WTC11 (cell line): ENCODE results near the gene RAB5IF. TPM values are rescaled to one million over a fixed set of nuclear protein-coding genes. Genes with fewer than 3 reads are reported as not detected.
"Not testable (repeated sequence)": the region's sequence is repeated elsewhere in the genome, so short reads cannot be mapped to it uniquely, and the experiment has no call there.

Experiments used
- ATAC-seq: fragments of 200-7000 bp; cut with Tn5 transposase; 2 replicates; pipeline ENCODE4 v1.10.0; 2021; ENCODE audit warnings: mild to moderate bottlenecking, moderate library complexity
- CTCF ChIA-PET: fragments of 300-600 bp; sonication (Branson Sonifier 250); formaldehyde crosslinking; loops from one replicate; lab custom pipeline; 2021; ENCODE audit warnings: antibody characterized with exemption; lab: Charles Lee
- POLR2A ChIA-PET: fragments of 350-600 bp; sonication (Branson Sonifier 250); formaldehyde crosslinking; loops from one replicate; lab custom pipeline; 2021; ENCODE audit warnings: antibody characterized with exemption; lab: Charles Lee
- DNase-seq: peaks from one replicate; pipeline ENCODE4 v3.0.0; 2021; ENCODE audit warnings: low spot score
- H3K27ac Mint-ChIP-seq: 2 replicates; pipeline ENCODE4 v1.8.0; 2021; ENCODE audit warnings: mixed read lengths
- H3K27me3 Mint-ChIP-seq: 2 replicates; pipeline ENCODE4 v1.8.0; 2021; ENCODE audit warnings: low read depth, mild to moderate bottlenecking, moderate library complexity, mixed read lengths
- H3K36me3 Mint-ChIP-seq: 2 replicates; pipeline ENCODE4 v1.8.0; 2021; ENCODE audit warnings: mixed read lengths
- H3K4me1 Mint-ChIP-seq: 2 replicates; pipeline ENCODE4 v1.8.0; 2022; ENCODE audit warnings: mixed read lengths
- H3K4me3 Mint-ChIP-seq: 2 replicates; pipeline ENCODE4 v1.8.0; 2021; ENCODE audit warnings: mild to moderate bottlenecking, moderate library complexity, mixed read lengths
- H3K9me3 Mint-ChIP-seq: 2 replicates; pipeline ENCODE4 v1.8.0; 2021; ENCODE audit warnings: mixed read lengths
- ATF3 ChIP-seq: sonication (generic); formaldehyde crosslinking; conservative IDR thresholded peaks from 2 replicates; pipeline ENCODE4 v1.8.1; 2022; ENCODE audit warnings: mild to moderate bottlenecking, missing genetic modification reagents
- ERG ChIP-seq: fragments of 250-450 bp; sonication (Bioruptor Pico); IDR thresholded peaks from 2 replicates; pipeline ENCODE4 v1.8.0; 2021; ENCODE audit warnings: mild to moderate bottlenecking
- ETV6 ChIP-seq: sonication (generic); formaldehyde crosslinking; IDR thresholded peaks from 2 replicates; pipeline ENCODE4 v1.8.1; 2022; ENCODE audit warnings: mild to moderate bottlenecking, missing genetic modification reagents
- GABPB1 ChIP-seq: sonication (generic); formaldehyde crosslinking; IDR thresholded peaks from 2 replicates; pipeline ENCODE4 v1.8.1; 2023; ENCODE audit warnings: mild to moderate bottlenecking, missing genetic modification reagents
- HMGA2 ChIP-seq: fragments of 250-450 bp; sonication (Bioruptor Pico); IDR thresholded peaks from 2 replicates; pipeline ENCODE4 v1.4.0; 2021; ENCODE audit warnings: mild to moderate bottlenecking, moderate library complexity
- IRF2 ChIP-seq: sonication (generic); formaldehyde crosslinking; IDR thresholded peaks from 2 replicates; pipeline ENCODE4 v1.8.0; 2022; ENCODE audit warnings: low read depth, missing genetic modification reagents, borderline replicate concordance
- MXD4 ChIP-seq: fragments of 250-450 bp; sonication (Bioruptor Pico); IDR thresholded peaks from 2 replicates; pipeline ENCODE4 v1.8.0; 2021; ENCODE audit warnings: mild to moderate bottlenecking, moderate library complexity, borderline replicate concordance
- NFATC4 ChIP-seq: fragments of 250-450 bp; sonication (Bioruptor Pico); IDR thresholded peaks from 2 replicates; pipeline ENCODE4 v1.9.0; 2021; ENCODE audit warnings: mild to moderate bottlenecking
- NFYB ChIP-seq: sonication (generic); formaldehyde crosslinking; conservative IDR thresholded peaks from 2 replicates; pipeline ENCODE4 v1.8.0; 2022; ENCODE audit warnings: low read depth, missing genetic modification reagents
- NR3C1 ChIP-seq: sonication (generic); formaldehyde crosslinking; conservative IDR thresholded peaks from 2 replicates; pipeline ENCODE4 v1.8.1; 2023; ENCODE audit warnings: low read depth, mild to moderate bottlenecking, missing genetic modification reagents
- OVOL2 ChIP-seq: fragments of 250-450 bp; sonication (Bioruptor Pico); IDR thresholded peaks from 2 replicates; pipeline ENCODE4 v1.9.0; 2021; ENCODE audit warnings: mild to moderate bottlenecking, borderline replicate concordance
- PREB ChIP-seq: sonication (generic); formaldehyde crosslinking; IDR thresholded peaks from 2 replicates; pipeline ENCODE4 v1.8.1; 2022; ENCODE audit warnings: mild to moderate bottlenecking, missing genetic modification reagents, moderate library complexity, borderline replicate concordance
- PRRX2 ChIP-seq: fragments of 250-450 bp; sonication (Bioruptor Pico); IDR thresholded peaks from 2 replicates; pipeline ENCODE4 v1.8.0; 2021; ENCODE audit warnings: mild to moderate bottlenecking
- RELA ChIP-seq: sonication (generic); formaldehyde crosslinking; IDR thresholded peaks from 2 replicates; pipeline ENCODE4 v1.8.1; 2022; ENCODE audit warnings: missing genetic modification reagents, mild to moderate bottlenecking, borderline replicate concordance
- ZNF219 ChIP-seq: sonication (generic); formaldehyde crosslinking; IDR thresholded peaks from 2 replicates; pipeline ENCODE4 v1.8.0; 2023; ENCODE audit warnings: missing genetic modification reagents, mild to moderate bottlenecking, borderline replicate concordance
- ZNF512 ChIP-seq: sonication (generic); formaldehyde crosslinking; IDR thresholded peaks from 2 replicates; pipeline ENCODE4 v1.8.1; 2022; ENCODE audit warnings: missing genetic modification reagents, borderline replicate concordance
- ZNF671 ChIP-seq: fragments of 250-450 bp; sonication (Bioruptor Pico); IDR thresholded peaks from 2 replicates; pipeline ENCODE4 v1.8.0; 2021; ENCODE audit warnings: mild to moderate bottlenecking
- total RNA-seq: library from RNA; stranded (reverse); gene quantifications from 3 replicates; pipeline ENCODE4 v1.2.3, GENCODE V29; 2021

The RAB5IF gene
- total RNA-seq, 1 experiment from 2014 or later: 88.4 TPM

- ATAC-seq (no peak), DNase-seq (no peak)
- CTCF ChIA-PET: no interaction called here
- TF ChIP-seq NR3C1 (CRISPR knock-in tag) (no peak), ZNF671 (no peak), ZNF219 (CRISPR knock-in tag) (no peak), PRRX2 (CRISPR knock-in tag) (no peak), HMGA2 (CRISPR knock-in tag) (no peak)
- Mint-ChIP-seq H3K36me3 (peaks cover 38% of the 10 kb centered on the region), H3K4me3 (no peak overlapping the region), H3K27ac (peak overlapping the region; percentile 93), H3K9me3 (peaks cover 30% of the 10 kb centered on the region), H3K27me3 (peaks cover 4% of the 10 kb centered on the region), H3K4me1 (peaks cover 25% of the 10 kb centered on the region)
- POLR2A ChIA-PET: interaction anchor here (2.2 kb wide), 1 partner anchor 8 kb away, joined by 10 read pairs; no protein-coding TSS in a partner anchor
Measured at GRCh38 chr20:36563374-36563773, 42.2 kb upstream of the RAB5IF start.

- H3K4me3 Mint-ChIP-seq, H3K27ac Mint-ChIP-seq, DNase-seq, CTCF ChIA-PET, H3K27me3 Mint-ChIP-seq, POLR2A ChIA-PET, ATAC-seq: not testable (repeated sequence)
- peaks cover 38% of the 10 kb centered on the region for H3K36me3 Mint-ChIP-seq
- H3K9me3 Mint-ChIP-seq: peaks cover 30% of the 10 kb centered on the region
- peaks cover 28% of the 10 kb centered on the region for H3K4me1 Mint-ChIP-seq
Measured at GRCh38 chr20:36564078-36564725, 41.4 kb upstream of the RAB5IF start.

- CTCF ChIA-PET, DNase-seq, H3K27me3 Mint-ChIP-seq, H3K27ac Mint-ChIP-seq, POLR2A ChIA-PET, H3K4me3 Mint-ChIP-seq, ATAC-seq: not testable (repeated sequence)
- peaks cover 42% of the 10 kb centered on the region for H3K36me3 Mint-ChIP-seq
- peaks cover 30% of the 10 kb centered on the region for H3K9me3 Mint-ChIP-seq
- peaks cover 33% of the 10 kb centered on the region for H3K4me1 Mint-ChIP-seq
Measured at GRCh38 chr20:36564726-36565121, 40.9 kb upstream of the RAB5IF start.

- no peak for ATAC-seq
- TF ChIP-seq PREB (CRISPR knock-in tag) (no peak), RELA (no peak), NFYB (no peak)
- TF ChIP-seq, all 79 proteins: peak for 0
- Mint-ChIP-seq H3K27ac (no peak overlapping the region), H3K9me3 (peaks cover 30% of the 10 kb centered on the region), H3K36me3 (peaks cover 42% of the 10 kb centered on the region), H3K27me3 (peaks cover 4% of the 10 kb centered on the region), H3K4me1 (peaks cover 40% of the 10 kb centered on the region), H3K4me3 (no peak overlapping the region)
- no peak for DNase-seq
- POLR2A ChIA-PET: no interaction called here
- CTCF ChIA-PET: no interaction called here
Measured at GRCh38 chr20:36565520-36565919, 40.1 kb upstream of the RAB5IF start.

- no peak for DNase-seq
- peaks cover 14% of the 10 kb centered on the region for H3K9me3 Mint-ChIP-seq
- H3K4me1 Mint-ChIP-seq: peaks cover 42% of the 10 kb centered on the region
- POLR2A ChIA-PET: interaction anchor here (1.0 to 2.6 kb wide), 2 partner anchors 35 to 79 kb away, joined by 3 to 16 read pairs; partner anchors contain the start of gene RAB5IF
- peaks cover 4% of the 10 kb centered on the region for H3K27me3 Mint-ChIP-seq
- H3K4me3 Mint-ChIP-seq: peak overlapping the region; percentile 80
- peaks cover 21% of the 10 kb centered on the region for H3K36me3 Mint-ChIP-seq
- no peak for TF ChIP-seq GABPB1 (CRISPR knock-in tag)
- TF ChIP-seq ETV6 (CRISPR knock-in tag): no peak
- no peak for TF ChIP-seq IRF2 (CRISPR knock-in tag)
- TF ChIP-seq ZNF512: no peak
- no peak for TF ChIP-seq ERG (CRISPR knock-in tag)
- TF ChIP-seq MXD4 (CRISPR knock-in tag): no peak
- no peak for TF ChIP-seq NFATC4
- no peak for TF ChIP-seq ATF3 (CRISPR knock-in tag)
- TF ChIP-seq OVOL2: no peak
- ATAC-seq: no peak
- CTCF ChIA-PET: interaction anchor here (0.9 to 2.9 kb wide), 4 partner anchors 16 to 36 kb away, joined by 3 to 16 read pairs (median 7); partner anchors contain the start of gene RAB5IF
- H3K27ac Mint-ChIP-seq: peak overlapping the region; percentile 92
Measured at GRCh38 chr20:36569847-36570429, 35.6 kb upstream of the RAB5IF start.
